NB4 (cell line): ENCODE measurements around the gene QARS1.
A peak's percentile ranks its signal among the peaks of the same experiment; 100 is the strongest.

Experiments used
- CTCF ChIP-seq: IDR thresholded peaks from one replicate; pipeline ENCODE4 v1.5.1; 2012; ENCODE audit warnings: low read depth, low read length
- MAX ChIP-seq: IDR thresholded peaks from 2 replicates; pipeline ENCODE4 v1.6.1; 2011; ENCODE audit warnings: low read depth, low read length
- MYC ChIP-seq: IDR thresholded peaks from 2 replicates; pipeline ENCODE4 v1.6.1; 2011; ENCODE audit warnings: low read depth, low read length
- POLR2A ChIP-seq: IDR thresholded peaks from 2 replicates; pipeline ENCODE4 v1.6.1; 2011; ENCODE audit warnings: mild to moderate bottlenecking; ENCODE audit not compliant: insufficient read length; ENCODE audit errors: extremely low read depth

GRCh38 chr3:49124991-49125670 is 20.6 kb upstream of the QARS1 start:
- TF ChIP-seq CTCF (peak; percentile 39), POLR2A (no peak), MAX (no peak), MYC (no peak)
